Endothelial cell (in vitro differentiated cells): ENCODE data around the gene GMDS. TPM values are rescaled to one million over a fixed set of nuclear protein-coding genes. Genes with fewer than 3 reads are reported as not detected.

ENCODE experiments used
- DNase-seq: peaks from one replicate; pipeline ENCODE4 v3.0.0; 2021; ENCODE audit warnings: low spot score
- H3K27ac Mint-ChIP-seq: one replicate; pipeline ENCODE4 v1.8.0; 2021; ENCODE audit warnings: mixed read lengths, inconsistent platforms; ENCODE audit not compliant: unreplicated experiment
- H3K27me3 Mint-ChIP-seq: one replicate; pipeline ENCODE4 v1.8.0; 2021; ENCODE audit warnings: mild to moderate bottlenecking, moderate library complexity, mixed read lengths, inconsistent platforms; ENCODE audit not compliant: unreplicated experiment
- H3K36me3 Mint-ChIP-seq: one replicate; pipeline ENCODE4 v1.8.0; 2021; ENCODE audit warnings: mild to moderate bottlenecking, low read depth, mixed read lengths, inconsistent platforms; ENCODE audit not compliant: unreplicated experiment
- H3K4me1 Mint-ChIP-seq: one replicate; pipeline ENCODE4 v1.8.0; 2021; ENCODE audit warnings: mild to moderate bottlenecking, mixed read lengths, inconsistent platforms; ENCODE audit not compliant: unreplicated experiment
- H3K4me3 Mint-ChIP-seq: one replicate; pipeline ENCODE4 v1.8.0; 2021; ENCODE audit warnings: mild to moderate bottlenecking, mixed read lengths, inconsistent platforms; ENCODE audit not compliant: unreplicated experiment
- H3K9me3 Mint-ChIP-seq: one replicate; pipeline ENCODE4 v1.8.0; 2021; ENCODE audit warnings: mixed read lengths, inconsistent platforms; ENCODE audit not compliant: unreplicated experiment
- CTCF ChIP-seq: fragments of 200-600 bp; sonication (generic); IDR thresholded peaks from one replicate; pipeline ENCODE4 v1.5.0; 2021; ENCODE audit warnings: antibody characterized with exemption; ENCODE audit not compliant: unreplicated experiment
- total RNA-seq: library from RNA; stranded (reverse); fragmentation: NEBNext Ultra II Directional; extraction: Animal tissue kit (Norgen Biotek cat#: 25700); gene quantifications from one replicate; pipeline ENCODE4 v1.2.1, GENCODE V29; 2021; ENCODE audit not compliant: unreplicated experiment

GMDS gene
- total RNA-seq, 1 donor from 2014 or later = 36.0 TPM

GRCh38 chr6:2029952-2030351, 215.5 kb downstream of the GMDS start:
- no peak for TF ChIP-seq CTCF
- Mint-ChIP-seq H3K9me3 (no peaks in the 10 kb centered on the region), H3K4me1 (peaks cover 48% of the 10 kb centered on the region), H3K4me3 (no peak overlapping the region), H3K27ac (no peak overlapping the region), H3K27me3 (peaks cover 2% of the 10 kb centered on the region), H3K36me3 (no peaks in the 10 kb centered on the region)
- DNase-seq = no peak

GRCh38 chr6:2029130-2029794, 216.1 kb downstream of the GMDS start:
- Mint-ChIP-seq H3K4me3 (no peak overlapping the region), H3K36me3 (no peaks in the 10 kb centered on the region), H3K27me3 (peaks cover 2% of the 10 kb centered on the region), H3K4me1 (peaks cover 50% of the 10 kb centered on the region), H3K9me3 (no peaks in the 10 kb centered on the region), H3K27ac (peak overlapping the region; percentile 37)
- TF ChIP-seq CTCF = no peak
- DNase-seq = no peak

GRCh38 chr6:2028457-2029038, 216.9 kb downstream of the GMDS start:
- Mint-ChIP-seq H3K36me3 (no peaks in the 10 kb centered on the region), H3K9me3 (no peaks in the 10 kb centered on the region), H3K27ac (peak overlapping the region; percentile 64), H3K4me1 (peaks cover 52% of the 10 kb centered on the region), H3K27me3 (peaks cover 2% of the 10 kb centered on the region), H3K4me3 (no peak overlapping the region)
- DNase-seq = no peak
- TF ChIP-seq CTCF = no peak

GRCh38 chr6:2026133-2026532, 219.3 kb downstream of the GMDS start:
- no peaks in the 10 kb centered on the region for H3K9me3 Mint-ChIP-seq
- no peak overlapping the region for H3K27ac Mint-ChIP-seq
- DNase-seq = no peak
- peaks cover 60% of the 10 kb centered on the region for H3K4me1 Mint-ChIP-seq
- no peak overlapping the region for H3K4me3 Mint-ChIP-seq
- no peak for TF ChIP-seq CTCF
- H3K36me3 Mint-ChIP-seq = no peaks in the 10 kb centered on the region
- H3K27me3 Mint-ChIP-seq = peaks cover 2% of the 10 kb centered on the region

- H3K9me3 Mint-ChIP-seq = no peaks in the 10 kb centered on the region
- peak overlapping the region; percentile 78 for H3K27ac Mint-ChIP-seq
- DNase-seq = no peak
- H3K36me3 Mint-ChIP-seq = no peaks in the 10 kb centered on the region
- no peaks in the 10 kb centered on the region for H3K27me3 Mint-ChIP-seq
- TF ChIP-seq CTCF = no peak
- peaks cover 30% of the 10 kb centered on the region for H3K4me1 Mint-ChIP-seq
- no peak overlapping the region for H3K4me3 Mint-ChIP-seq
Measured at GRCh38 chr6:2021713-2022125, 223.7 kb downstream of the GMDS start.
